Bronchial epithelial cell (primary cell): ENCODE data around the gene UTP3. TPM values are rescaled to one million over a fixed set of nuclear protein-coding genes. Genes with fewer than 3 reads are reported as not detected.
"Not testable (repeated sequence)": the region's sequence is repeated elsewhere in the genome, so short reads cannot be mapped to it uniquely, and the experiment has no call there.

Experiments
- DNase-seq: peaks from one replicate; pipeline ENCODE4 v3.0.0-alpha.2; 2010; ENCODE audit warnings: low read depth
- FAIRE-seq: peaks from 2 replicates; lab custom pipeline; 2011; peaks lifted over from hg19 to GRCh38; lab: Jason Lieb, UNC
- H3K27me3 ChIP-seq: 2 replicates; pipeline ENCODE4 v1.5.1; 2011; ENCODE audit warnings: low read length; ENCODE audit not compliant: control insufficient read depth, insufficient read depth
- H3K36me3 ChIP-seq: 2 replicates; pipeline ENCODE4 v1.5.1; 2011; ENCODE audit warnings: low read length; ENCODE audit not compliant: control insufficient read depth, insufficient read depth
- H3K4me3 ChIP-seq: 2 replicates; pipeline ENCODE4 v1.5.1; 2011; ENCODE audit warnings: mild to moderate bottlenecking, low read depth, low read length, control low read depth
- CTCF ChIP-seq: IDR thresholded peaks from 2 replicates; pipeline ENCODE4 v1.5.1; 2011; ENCODE audit warnings: mild to moderate bottlenecking, moderate library complexity, low read length, control low read depth, inconsistent platforms; ENCODE audit not compliant: insufficient read depth, severe bottlenecking
- total RNA-seq: library from RNA; depleted of rRNA; stranded (reverse); fragments of >200 nt; gene quantifications from 2 replicates; pipeline ENCODE4 v1.2.1, GENCODE V29; 2014

Gene UTP3
- total RNA-seq, 1 donor from 2014 or later = 15.0 TPM

- no peak for TF ChIP-seq CTCF
- FAIRE-seq (no peak), DNase-seq (no peak)
- no peaks in the 10 kb centered on the region for H3K27me3 ChIP-seq
- H3K36me3 ChIP-seq = no peaks in the 10 kb centered on the region
- no peak overlapping the region for H3K4me3 ChIP-seq
These were observed 36.1 kb downstream of the UTP3 start for GRCh38 chr4:70724463-70724862.

GRCh38 chr4:70725633-70726032 is 37.3 kb downstream of the UTP3 start:
- FAIRE-seq (no peak), DNase-seq (no peak)
- no peak for TF ChIP-seq CTCF
- H3K4me3 ChIP-seq = no peak overlapping the region
- H3K27me3 ChIP-seq = no peaks in the 10 kb centered on the region
- no peaks in the 10 kb centered on the region for H3K36me3 ChIP-seq

GRCh38 chr4:70726515-70726914 is 38.2 kb downstream of the UTP3 start:
- H3K27me3 ChIP-seq, DNase-seq, H3K4me3 ChIP-seq, FAIRE-seq, H3K36me3 ChIP-seq: not testable (repeated sequence)

- FAIRE-seq = no peak
- Histone ChIP-seq H3K36me3 (no peaks in the 10 kb centered on the region), H3K4me3 (no peak overlapping the region), H3K27me3 (no peaks in the 10 kb centered on the region)
- DNase-seq = no peak
- TF ChIP-seq CTCF = no peak
These were observed 39.8 kb downstream of the UTP3 start for GRCh38 chr4:70728091-70728490.

GRCh38 chr4:70732878-70733277 is 44.5 kb downstream of the UTP3 start:
- not testable (repeated sequence) for H3K4me3 ChIP-seq, H3K27me3 ChIP-seq, H3K36me3 ChIP-seq, DNase-seq, FAIRE-seq

GRCh38 chr4:70734168-70734954 is 46.0 kb downstream of the UTP3 start:
- FAIRE-seq = no peak
- TF ChIP-seq CTCF = no peak
- peak; percentile 59 for DNase-seq

GRCh38 chr4:70734971-70735370 is 46.6 kb downstream of the UTP3 start:
- no peak for DNase-seq
- peak overlapping the region; percentile 18 for H3K4me3 ChIP-seq
- no peaks in the 10 kb centered on the region for H3K27me3 ChIP-seq
- no peak for TF ChIP-seq CTCF
- H3K36me3 ChIP-seq = no peaks in the 10 kb centered on the region
- no peak for FAIRE-seq

More at GRCh38 chr4:70734168-70734954, 46.0 kb downstream of the UTP3 start:
- Histone ChIP-seq H3K4me3 (peak overlapping the region; percentile 18), H3K36me3 (no peaks in the 10 kb centered on the region), H3K27me3 (no peaks in the 10 kb centered on the region)

GRCh38 chr4:70735915-70736314 is 47.6 kb downstream of the UTP3 start:
- H3K36me3 ChIP-seq, FAIRE-seq, H3K4me3 ChIP-seq, H3K27me3 ChIP-seq: not testable (repeated sequence)
- DNase-seq = peak; percentile 46
